ENCODE results near the gene ST3GAL5.

Gene ST3GAL5

DNA sequence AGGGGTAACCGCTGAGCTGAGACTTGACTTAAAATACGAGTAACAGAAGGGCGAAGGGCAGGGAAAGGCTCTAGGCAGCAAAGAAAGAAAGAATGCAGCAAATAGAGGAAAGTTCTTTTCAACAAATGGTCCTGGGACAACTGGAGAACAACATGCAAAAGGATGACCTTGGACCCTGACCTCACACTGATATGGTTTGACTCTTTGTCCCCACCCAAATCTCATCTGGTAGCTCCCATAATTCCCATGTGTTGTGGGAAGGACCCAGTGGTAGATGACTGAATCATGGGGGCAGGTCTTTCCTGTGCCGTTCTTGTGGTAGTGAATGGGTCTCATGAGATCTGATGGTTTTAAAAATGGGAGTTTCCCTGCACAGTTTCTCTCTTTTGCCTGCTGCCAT, 33.9 kb downstream of the ST3GAL5 start:
- no peaks in the 10 kb centered on the region for H3K27me3 ChIP-seq (ENCODE audit: control insufficient read depth, insufficient read depth, low read length)
- no peak overlapping the region for H3K27ac ChIP-seq (ENCODE audit: low read length)
- H3K9me3 ChIP-seq (ENCODE audit: control insufficient read depth, low read depth, low read length) = no peaks in the 10 kb centered on the region
- H3K9ac ChIP-seq (ENCODE audit: low read length) = no peak overlapping the region
- H3K36me3 ChIP-seq (ENCODE audit: control insufficient read depth, low read depth, low read length) = no peaks in the 10 kb centered on the region
- no peak overlapping the region for H3K4me3 ChIP-seq (ENCODE audit: low read length)
- no peaks in the 10 kb centered on the region for H3K4me1 ChIP-seq (ENCODE audit: control insufficient read depth, low read depth, low read length)

DNA sequence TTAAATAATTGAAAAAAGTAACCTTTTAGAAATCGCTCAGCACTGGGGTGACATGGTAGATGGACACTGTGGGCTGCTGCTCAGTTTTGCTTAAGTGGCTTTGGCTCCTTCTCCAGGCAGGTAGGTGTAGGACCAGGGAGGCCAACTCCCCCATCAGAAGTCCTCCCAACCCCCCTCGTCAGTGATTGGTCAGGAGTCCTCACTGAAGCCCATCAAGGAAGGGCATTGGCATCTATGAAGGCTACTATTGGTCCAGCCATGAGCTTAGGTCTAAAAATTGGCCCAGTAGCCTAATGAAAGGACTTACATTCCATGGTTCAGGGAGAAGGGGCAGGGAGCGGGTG, 34.7 kb downstream of the ST3GAL5 start:
- no peaks in the 10 kb centered on the region for H3K4me1 ChIP-seq (ENCODE audit: control insufficient read depth, low read depth, low read length)
- H3K27me3 ChIP-seq (ENCODE audit: control insufficient read depth, insufficient read depth, low read length) = no peaks in the 10 kb centered on the region
- no peak overlapping the region for H3K27ac ChIP-seq (ENCODE audit: low read length)
- no peak overlapping the region for H3K9ac ChIP-seq (ENCODE audit: low read length)
- H3K36me3 ChIP-seq (ENCODE audit: control insufficient read depth, low read depth, low read length) = no peaks in the 10 kb centered on the region
- no peak overlapping the region for H3K4me3 ChIP-seq (ENCODE audit: low read length)
- H3K9me3 ChIP-seq (ENCODE audit: control insufficient read depth, low read depth, low read length) = no peaks in the 10 kb centered on the region

GRCh38 chr2:85853499-85854165, 35.2 kb downstream of the ST3GAL5 start:
- Histone ChIP-seq H3K4me1 (ENCODE audit: control insufficient read depth, low read depth, low read length) (no peaks in the 10 kb centered on the region), H3K9ac (ENCODE audit: low read length) (no peak overlapping the region), H3K4me3 (ENCODE audit: low read length) (no peak overlapping the region), H3K27ac (ENCODE audit: low read length) (no peak overlapping the region), H3K36me3 (ENCODE audit: control insufficient read depth, low read depth, low read length) (no peaks in the 10 kb centered on the region), H3K9me3 (ENCODE audit: control insufficient read depth, low read depth, low read length) (no peaks in the 10 kb centered on the region), H3K27me3 (ENCODE audit: control insufficient read depth, insufficient read depth, low read length) (no peaks in the 10 kb centered on the region)

DNA sequence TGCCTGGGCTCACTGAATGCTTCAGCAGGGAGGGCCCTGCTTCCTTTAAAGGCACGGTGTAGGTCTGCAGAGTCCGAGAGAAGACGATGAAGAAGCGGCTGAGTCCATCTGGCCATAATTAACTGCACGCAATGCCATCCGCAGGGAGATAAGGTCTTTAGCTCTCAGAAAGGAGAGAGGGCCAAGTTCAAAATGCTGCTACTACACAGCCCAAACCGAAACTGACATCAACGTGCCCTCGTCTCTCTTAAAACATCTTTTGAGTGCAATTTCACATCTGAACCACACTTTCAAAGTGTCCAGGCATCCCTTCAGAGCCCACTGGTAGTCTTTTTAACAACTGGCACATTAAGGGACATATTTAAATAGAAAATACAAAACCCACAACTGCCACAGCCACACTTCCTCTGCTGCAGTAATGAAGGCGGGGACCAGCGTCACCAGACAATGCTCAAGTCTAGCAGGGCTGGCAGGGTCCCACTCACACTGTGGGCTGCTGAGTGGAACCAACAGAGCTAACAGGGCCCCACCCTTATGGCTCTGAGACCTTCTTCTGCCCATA, 35.8 kb downstream of the ST3GAL5 start:
- Histone ChIP-seq H3K27ac (ENCODE audit: low read length) (no peak overlapping the region), H3K4me1 (ENCODE audit: control insufficient read depth, low read depth, low read length) (no peaks in the 10 kb centered on the region), H3K36me3 (ENCODE audit: control insufficient read depth, low read depth, low read length) (no peaks in the 10 kb centered on the region), H3K9me3 (ENCODE audit: control insufficient read depth, low read depth, low read length) (no peaks in the 10 kb centered on the region), H3K4me3 (ENCODE audit: low read length) (no peak overlapping the region), H3K27me3 (ENCODE audit: control insufficient read depth, insufficient read depth, low read length) (no peaks in the 10 kb centered on the region), H3K9ac (ENCODE audit: low read length) (no peak overlapping the region)

DNA sequence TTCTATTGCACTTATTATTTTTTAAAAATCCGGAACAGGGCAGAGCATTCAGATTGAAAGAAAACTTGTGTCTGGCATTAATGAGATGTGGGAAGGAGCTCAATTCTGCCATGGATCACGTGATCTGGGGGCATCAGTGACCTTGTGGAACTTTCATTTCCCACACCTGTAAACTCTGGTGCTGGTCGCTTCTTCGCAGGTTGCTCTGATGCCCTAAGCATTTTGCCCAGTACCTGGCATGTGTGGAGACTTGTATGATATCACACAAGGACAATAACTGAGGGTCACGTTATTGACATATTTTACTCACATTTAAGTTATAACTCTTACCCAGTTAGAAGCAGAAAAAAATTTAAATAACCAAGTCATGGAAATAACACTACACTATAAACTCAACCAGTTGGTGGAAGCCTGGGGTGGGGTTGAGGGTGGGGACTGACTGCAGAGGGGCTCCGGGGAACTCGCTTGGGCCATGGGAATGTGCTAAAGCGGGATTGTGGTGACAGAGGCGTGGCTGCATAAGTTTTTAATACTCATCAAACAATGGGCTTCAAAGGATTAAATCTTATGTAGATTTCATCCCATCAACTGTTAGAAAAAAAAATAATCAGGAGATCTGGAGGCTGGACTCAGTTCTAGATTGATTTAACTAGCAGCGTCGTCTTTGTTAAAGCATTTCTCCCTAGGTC, 36.5 kb downstream of the ST3GAL5 start:
- Histone ChIP-seq H3K36me3 (ENCODE audit: control insufficient read depth, low read depth, low read length) (no peaks in the 10 kb centered on the region), H3K9ac (ENCODE audit: low read length) (no peak overlapping the region), H3K4me1 (ENCODE audit: control insufficient read depth, low read depth, low read length) (no peaks in the 10 kb centered on the region), H3K27ac (ENCODE audit: low read length) (no peak overlapping the region), H3K27me3 (ENCODE audit: control insufficient read depth, insufficient read depth, low read length) (no peaks in the 10 kb centered on the region), H3K9me3 (ENCODE audit: control insufficient read depth, low read depth, low read length) (no peaks in the 10 kb centered on the region), H3K4me3 (ENCODE audit: low read length) (no peak overlapping the region)

DNA sequence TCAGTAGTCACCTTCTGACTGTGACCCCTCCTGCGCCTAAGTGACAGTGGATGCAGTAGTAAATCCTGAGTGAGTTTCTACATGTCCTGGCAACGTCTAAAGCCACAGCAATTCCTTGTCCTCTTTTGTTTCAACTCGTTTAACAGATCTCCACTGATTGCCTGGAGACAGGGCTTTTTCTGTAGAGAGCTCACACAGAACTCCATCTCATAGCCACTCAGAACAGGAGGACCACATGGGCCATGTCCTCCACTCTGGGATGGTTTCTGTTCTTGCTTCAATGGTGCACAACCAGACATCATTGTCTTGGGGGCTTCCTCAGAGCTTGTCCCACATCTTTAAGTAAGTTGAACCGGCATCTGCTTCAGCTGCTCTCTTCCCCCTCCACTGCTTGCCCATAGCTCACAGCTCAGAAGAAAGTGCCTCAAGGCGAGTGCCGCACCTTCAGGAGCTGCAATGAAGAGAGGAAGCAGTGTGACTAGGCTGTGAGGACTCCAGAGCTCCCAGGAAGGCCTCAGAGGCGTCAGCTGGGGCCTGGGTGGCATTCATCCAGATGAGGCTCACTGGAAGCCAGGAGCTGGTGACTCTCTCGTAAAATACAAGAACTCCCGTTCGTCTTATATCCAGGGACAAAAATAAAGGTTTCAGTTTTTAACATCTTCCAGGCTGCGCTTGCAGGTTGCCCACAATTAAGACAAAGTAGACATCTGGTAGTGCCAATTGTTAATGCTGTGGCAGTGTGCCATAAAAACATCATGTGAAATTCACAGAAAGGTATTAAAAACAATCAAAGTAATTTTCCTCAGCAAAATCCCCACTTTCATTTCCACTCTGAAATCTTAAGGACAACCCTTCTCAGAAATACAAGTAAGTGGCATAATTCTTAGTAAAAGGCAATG, 37.3 kb downstream of the ST3GAL5 start:
- Histone ChIP-seq H3K27ac (ENCODE audit: low read length) (no peak overlapping the region), H3K36me3 (ENCODE audit: control insufficient read depth, low read depth, low read length) (no peaks in the 10 kb centered on the region), H3K27me3 (ENCODE audit: control insufficient read depth, insufficient read depth, low read length) (no peaks in the 10 kb centered on the region), H3K9ac (ENCODE audit: low read length) (no peak overlapping the region), H3K9me3 (ENCODE audit: control insufficient read depth, low read depth, low read length) (no peaks in the 10 kb centered on the region), H3K4me3 (ENCODE audit: low read length) (no peak overlapping the region), H3K4me1 (ENCODE audit: control insufficient read depth, low read depth, low read length) (no peaks in the 10 kb centered on the region)

GRCh38 chr2:85850451-85850850, 38.3 kb downstream of the ST3GAL5 start:
- Histone ChIP-seq H3K9me3 (ENCODE audit: control insufficient read depth, low read depth, low read length) (no peaks in the 10 kb centered on the region), H3K4me3 (ENCODE audit: low read length) (no peak overlapping the region), H3K27ac (ENCODE audit: low read length) (no peak overlapping the region), H3K36me3 (ENCODE audit: control insufficient read depth, low read depth, low read length) (no peaks in the 10 kb centered on the region), H3K27me3 (ENCODE audit: control insufficient read depth, insufficient read depth, low read length) (no peaks in the 10 kb centered on the region), H3K4me1 (ENCODE audit: control insufficient read depth, low read depth, low read length) (no peaks in the 10 kb centered on the region), H3K9ac (ENCODE audit: low read length) (no peak overlapping the region)

DNA sequence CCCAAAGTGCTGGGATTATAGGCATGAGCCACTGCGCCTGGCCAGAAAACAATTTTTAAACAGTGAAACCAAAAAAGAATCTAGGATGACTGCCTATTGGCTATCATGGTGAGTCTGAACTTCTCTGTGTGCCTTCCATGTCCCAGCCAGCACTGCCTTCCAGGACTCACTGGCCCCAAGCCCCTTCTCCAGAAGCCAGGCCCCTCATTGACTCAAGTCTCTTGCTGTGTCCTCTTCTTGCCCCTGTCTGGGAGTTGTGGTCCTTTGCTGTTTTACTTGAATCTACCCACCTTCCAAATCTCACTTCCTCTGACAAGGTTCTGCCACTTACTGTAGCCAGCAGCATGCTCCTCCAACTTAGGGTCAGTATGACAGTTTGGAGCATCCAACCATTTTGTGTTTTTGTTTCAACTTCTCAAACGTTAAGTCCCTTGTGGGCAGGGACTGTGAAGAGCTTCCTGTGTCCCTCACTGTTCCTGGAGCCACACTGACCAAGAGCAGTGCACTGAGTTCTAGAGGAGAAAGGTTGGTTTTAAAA, 41.7 kb downstream of the ST3GAL5 start:
- Histone ChIP-seq H3K27ac (ENCODE audit: low read length) (no peak overlapping the region), H3K27me3 (ENCODE audit: control insufficient read depth, insufficient read depth, low read length) (no peaks in the 10 kb centered on the region), H3K36me3 (ENCODE audit: control insufficient read depth, low read depth, low read length) (no peaks in the 10 kb centered on the region), H3K4me1 (ENCODE audit: control insufficient read depth, low read depth, low read length) (no peaks in the 10 kb centered on the region), H3K4me3 (ENCODE audit: low read length) (no peak overlapping the region), H3K9ac (ENCODE audit: low read length) (no peak overlapping the region), H3K9me3 (ENCODE audit: control insufficient read depth, low read depth, low read length) (no peaks in the 10 kb centered on the region)

DNA sequence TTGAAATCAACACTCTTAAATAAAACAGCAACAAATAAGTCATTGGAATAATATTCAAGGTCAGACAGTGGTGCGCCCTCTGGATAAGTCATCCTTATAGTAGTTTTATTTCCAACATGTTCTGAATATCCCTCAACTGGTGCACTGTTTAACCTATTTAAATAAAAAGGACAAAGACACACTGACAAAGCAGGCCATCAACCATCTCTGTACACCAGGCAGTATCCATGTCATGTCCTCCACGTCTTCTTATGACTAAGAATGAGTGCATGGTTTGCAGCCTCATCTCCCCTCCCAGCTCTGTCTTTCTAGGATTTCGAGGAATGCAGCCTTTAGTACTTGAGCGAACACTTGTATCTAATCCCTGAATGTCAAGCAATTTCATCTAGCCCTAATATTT, 42.4 kb downstream of the ST3GAL5 start:
- no peaks in the 10 kb centered on the region for H3K36me3 ChIP-seq (ENCODE audit: control insufficient read depth, low read depth, low read length)
- no peak overlapping the region for H3K27ac ChIP-seq (ENCODE audit: low read length)
- H3K9ac ChIP-seq (ENCODE audit: low read length) = no peak overlapping the region
- no peaks in the 10 kb centered on the region for H3K9me3 ChIP-seq (ENCODE audit: control insufficient read depth, low read depth, low read length)
- H3K4me1 ChIP-seq (ENCODE audit: control insufficient read depth, low read depth, low read length) = no peaks in the 10 kb centered on the region
- no peak overlapping the region for H3K4me3 ChIP-seq (ENCODE audit: low read length)
- no peaks in the 10 kb centered on the region for H3K27me3 ChIP-seq (ENCODE audit: control insufficient read depth, insufficient read depth, low read length)

DNA sequence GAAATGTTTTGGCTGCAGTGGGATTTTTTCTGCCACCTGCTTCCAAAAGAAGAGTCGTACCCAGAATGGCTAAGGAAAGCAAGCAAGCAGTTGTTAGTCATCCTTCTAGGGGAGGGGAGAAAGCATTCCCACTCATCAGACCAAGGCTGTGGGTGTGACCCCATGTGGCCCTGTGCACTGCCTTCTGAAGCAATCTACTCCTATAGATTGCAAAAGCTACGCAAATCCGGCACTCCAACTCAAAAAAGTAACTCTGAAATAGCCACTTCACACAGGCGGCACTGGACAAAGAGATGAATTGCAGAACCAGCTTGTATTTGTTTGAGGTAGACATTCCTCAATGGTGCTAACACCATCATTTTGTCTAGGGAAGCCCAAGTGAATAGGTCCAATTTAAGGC, 44.3 kb downstream of the ST3GAL5 start:
- Histone ChIP-seq H3K9me3 (ENCODE audit: control insufficient read depth, low read depth, low read length) (no peaks in the 10 kb centered on the region), H3K4me3 (ENCODE audit: low read length) (no peak overlapping the region), H3K9ac (ENCODE audit: low read length) (no peak overlapping the region), H3K27me3 (ENCODE audit: control insufficient read depth, insufficient read depth, low read length) (no peaks in the 10 kb centered on the region), H3K4me1 (ENCODE audit: control insufficient read depth, low read depth, low read length) (no peaks in the 10 kb centered on the region), H3K27ac (ENCODE audit: low read length) (no peak overlapping the region), H3K36me3 (ENCODE audit: control insufficient read depth, low read depth, low read length) (no peaks in the 10 kb centered on the region)

GRCh38 chr2:85843543-85843942, 45.2 kb downstream of the ST3GAL5 start:
- H3K27ac ChIP-seq (ENCODE audit: low read length) = no peak overlapping the region
- no peaks in the 10 kb centered on the region for H3K36me3 ChIP-seq (ENCODE audit: control insufficient read depth, low read depth, low read length)
- H3K9me3 ChIP-seq (ENCODE audit: control insufficient read depth, low read depth, low read length) = no peaks in the 10 kb centered on the region
- H3K9ac ChIP-seq (ENCODE audit: low read length) = no peak overlapping the region
- H3K4me1 ChIP-seq (ENCODE audit: control insufficient read depth, low read depth, low read length) = no peaks in the 10 kb centered on the region
- no peak overlapping the region for H3K4me3 ChIP-seq (ENCODE audit: low read length)
- H3K27me3 ChIP-seq (ENCODE audit: control insufficient read depth, insufficient read depth, low read length) = no peaks in the 10 kb centered on the region

All from iPS-18a (cell line).